HCT116 (cell line): ENCODE data around the gene CADPS2. TPM values are rescaled to one million over a fixed set of nuclear protein-coding genes. Genes with fewer than 3 reads are reported as not detected.

Experiments
- ATAC-seq: fragments of 200-7000 bp; cut with Tn5 transposase; 2 replicates; pipeline ENCODE4 v1.9.1; 2020; ENCODE audit warnings: mild to moderate bottlenecking, moderate library complexity
- BruUV-seq: library from RNA; stranded (reverse); fragments of 400-500 nt; replicated peaks from 2 replicates; lab custom pipeline; 2021; lab: Mats Ljungman, UMichigan
- CTCF ChIA-PET: fragments of 300-600 bp; sonication (Branson Sonifier 250); formaldehyde crosslinking; loops from one replicate; lab custom pipeline; 2021; ENCODE audit warnings: antibody characterized with exemption; lab: Charles Lee
- POLR2A ChIA-PET: fragments of 300-600, 350-600 bp; sonication (Branson Sonifier 250); formaldehyde crosslinking; loops from one replicate; lab custom pipeline; 2021; ENCODE audit warnings: antibody characterized with exemption; lab: Charles Lee
- RAD21 ChIA-PET, 2 experiments: fragments of 300-600 bp; sonication (Branson Sonifier 250); formaldehyde crosslinking; loops; one replicate each; lab custom pipeline; 2023; ENCODE audit warnings: low total read pairs in 2 of 2; ENCODE audit not compliant: uncharacterized antibody in 2 of 2, unreplicated experiment in 2 of 2, low non-redundant PET in 1 of 2; lab: Charles Lee
- DNase-seq: peaks from one replicate; pipeline ENCODE4 v3.0.0-alpha.2; 2010; ENCODE audit warnings: low read depth, low spot score
- H2AFZ ChIP-seq: fragments of 200-600 bp; shearing (Covaris generic), sonication (generic); 2 replicates; pipeline ENCODE4 v1.6.1; 2017; ENCODE audit warnings: low read depth, mixed run types, mixed read lengths, antibody characterized with exemption, low read length; ENCODE audit not compliant: poor library complexity, severe bottlenecking
- H3K27ac ChIP-seq: 2 replicates; pipeline ENCODE4 v1.5.1; 2012; ENCODE audit warnings: low read depth, low read length
- H3K27me3 ChIP-seq: fragments of 200-600 bp; sonication (generic); 2 replicates; pipeline ENCODE4 v1.6.1; 2016; ENCODE audit warnings: mixed run types, low read length, mixed read lengths; ENCODE audit not compliant: insufficient read depth
- H3K36me3 ChIP-seq, 2 experiments: fragments of 200-500 bp in 1 of 2; fragments of 200-600 bp in 1 of 2; sonication (Bioruptor generic) in 1 of 2; sonication (generic) in 1 of 2; 2 replicates each; pipeline versions ENCODE4 v1.5.1 to v1.6.1; 2014 to 2016; ENCODE audit warnings: low read length in 2 of 2, inconsistent platforms in 1 of 2, mixed read lengths in 1 of 2, mixed run types in 1 of 2; ENCODE audit not compliant: insufficient read depth in 2 of 2, control insufficient read depth in 1 of 2
- H3K4me1 ChIP-seq, 2 experiments: fragments of 200-600 bp in 1 of 2; sonication (generic) in 1 of 2; 2 replicates each; pipeline versions ENCODE4 v1.5.1 to v1.6.1; 2012 to 2017; ENCODE audit warnings: low read length in 2 of 2, inconsistent platforms in 1 of 2, mild to moderate bottlenecking in 1 of 2, mixed read lengths in 1 of 2, mixed run types in 1 of 2, moderate library complexity in 1 of 2; ENCODE audit not compliant: insufficient read depth in 2 of 2, control insufficient read depth in 1 of 2
- H3K4me2 ChIP-seq: fragments of 200-600 bp; sonication (generic); 2 replicates; pipeline ENCODE4 v1.6.1; 2017; ENCODE audit warnings: mixed run types, low read length, mixed read lengths
- H3K4me3 ChIP-seq, 2 experiments: fragments of 200-600 bp in 1 of 2; sonication (generic) in 1 of 2; replicated peaks in 1 of 2; 2 replicates each; pipeline ENCODE4 v1.5.1; 2011 to 2016; ENCODE audit warnings: low read length in 2 of 2, control low read depth in 1 of 2, low read depth in 1 of 2, mild to moderate bottlenecking in 1 of 2, mixed read lengths in 1 of 2, mixed run types in 1 of 2
- H3K79me2 ChIP-seq: fragments of 200-600 bp; sonication (generic); 2 replicates; pipeline ENCODE4 v1.6.1; 2017; ENCODE audit warnings: mild to moderate bottlenecking, mixed run types, low read length, moderate library complexity, mixed read lengths; ENCODE audit not compliant: insufficient read depth
- H3K9ac ChIP-seq: fragments of 200-600 bp; sonication (generic); 2 replicates; pipeline ENCODE4 v1.6.1; 2016; ENCODE audit warnings: low read length, mixed read lengths
- H3K9me2 ChIP-seq: fragments of 200-600 bp; sonication (generic), shearing (Covaris generic); 2 replicates; pipeline ENCODE4 v1.6.1; 2017; ENCODE audit warnings: mixed run types, mild to moderate bottlenecking, moderate library complexity; ENCODE audit not compliant: insufficient read depth
- H3K9me3 ChIP-seq, 2 experiments: fragments of 200-500 bp in 1 of 2; fragments of 200-600 bp in 1 of 2; sonication (Bioruptor generic) in 1 of 2; sonication (generic) in 1 of 2; 2 replicates each; pipeline ENCODE4 v1.6.1; 2014 to 2017; ENCODE audit warnings: low read length in 2 of 2, mixed read lengths in 2 of 2, inconsistent platforms in 1 of 2, low read depth in 1 of 2, mild to moderate bottlenecking in 1 of 2, mixed run types in 1 of 2, moderate library complexity in 1 of 2; ENCODE audit not compliant: control insufficient read depth in 1 of 2, insufficient read depth in 1 of 2
- H4K20me1 ChIP-seq: fragments of 200-600 bp; sonication (generic), shearing (Covaris generic); 2 replicates; pipeline ENCODE4 v1.6.1; 2017; ENCODE audit warnings: mixed run types, mild to moderate bottlenecking, moderate library complexity; ENCODE audit not compliant: insufficient read depth
- ATF3 ChIP-seq: IDR thresholded peaks from 2 replicates; pipeline ENCODE4 v1.6.1; 2012
- CBX3 ChIP-seq: IDR thresholded peaks from 2 replicates; pipeline ENCODE4 v1.6.1; 2012; ENCODE audit warnings: low read depth
- CEBPB ChIP-seq: IDR thresholded peaks from 2 replicates; pipeline ENCODE4 v1.6.1; 2012; ENCODE audit warnings: low read depth
- EGR1 ChIP-seq: IDR thresholded peaks from 2 replicates; pipeline ENCODE4 v1.6.1; 2012; ENCODE audit warnings: low read depth
- EZH2phosphoT487 ChIP-seq: fragments of 200-600 bp; IDR thresholded peaks from 2 replicates; pipeline ENCODE4 v1.6.1; 2018; ENCODE audit warnings: antibody characterized with exemption, borderline replicate concordance
- FOSL1 ChIP-seq: IDR thresholded peaks from 2 replicates; pipeline ENCODE4 v1.6.1; 2012; ENCODE audit warnings: low read depth
- MAX ChIP-seq: IDR thresholded peaks from 2 replicates; pipeline ENCODE4 v1.6.1; 2012
- POLR2A ChIP-seq: IDR thresholded peaks from 2 replicates; pipeline ENCODE4 v1.7.0; 2011; ENCODE audit warnings: borderline replicate concordance; ENCODE audit not compliant: insufficient read depth, insufficient read length; ENCODE audit errors: extremely low read depth
- POLR2AphosphoS5 ChIP-seq: IDR thresholded peaks from 2 replicates; pipeline ENCODE4 v1.6.1; 2011; ENCODE audit warnings: mild to moderate bottlenecking, low read depth, low read length, moderate library complexity
- SIN3A ChIP-seq: IDR thresholded peaks from 2 replicates; pipeline ENCODE4 v1.6.1; 2012; ENCODE audit warnings: low read depth
- SRF ChIP-seq: IDR thresholded peaks from 2 replicates; pipeline ENCODE4 v1.6.1; 2012; ENCODE audit warnings: low read depth
- TCF7L2 ChIP-seq: IDR thresholded peaks from 2 replicates; pipeline ENCODE4 v1.7.0; 2011; ENCODE audit warnings: borderline replicate concordance, inconsistent platforms; ENCODE audit not compliant: insufficient read depth, insufficient read length; ENCODE audit errors: extremely low read depth
- ZBTB33 ChIP-seq: IDR thresholded peaks from 2 replicates; pipeline ENCODE4 v1.6.1; 2011; ENCODE audit warnings: mild to moderate bottlenecking, low read length, moderate library complexity; ENCODE audit not compliant: insufficient replicate concordance; ENCODE audit errors: extremely low read depth
- ZFX ChIP-seq: fragments of 450-650 bp; IDR thresholded peaks from 2 replicates; pipeline ENCODE4 v1.6.1; 2017
- ZNF274 ChIP-seq: fragments of 200-500 bp; sonication (Bioruptor generic); IDR thresholded peaks from 2 replicates; pipeline ENCODE4 v1.6.1; 2014; ENCODE audit warnings: mild to moderate bottlenecking, low read depth, low read length, inconsistent platforms
- intact Hi-C: fragments of 100-400 bp; cut with micrococcal nuclease; formaldehyde crosslinking; loops from 2 replicates; pipeline ENCODE4 v1.10.0; 2022
- total RNA-seq: library from RNA; stranded (reverse); gene quantifications from one replicate; pipeline ENCODE4 v1.2.1, GENCODE V29; 2021; ENCODE audit not compliant: unreplicated experiment

Gene CADPS2
- total RNA-seq, 1 experiment from 2014 or later = 7.5 TPM

GRCh38 chr7:122699017-122699416 lies 187.2 kb downstream of the CADPS2 start, which contains the start of gene RNF133:
TSS of gene RNF133 (minus strand) at chr7:122699117. CDS start at chr7:122698918, 199 bp downstream.
- RAD21 ChIA-PET = no interaction called here
- ATAC-seq = no peak
- no peaks in the 10 kb centered on the region for H4K20me1 ChIP-seq

GRCh38 chr7:122695816-122696215 lies 190.4 kb downstream of the CADPS2 start:
- BruUV-seq = no TSS peak
- Histone ChIP-seq H3K4me3 (no peak overlapping the region), H3K4me1 (no peaks in the 10 kb centered on the region), H3K9me3 (peaks cover 0 to 2% of the 10 kb centered on the region in 2 experiments; a peak in 1 of 4 replicates), H3K36me3 (no peaks in the 10 kb centered on the region), H3K79me2 (no peaks in the 10 kb centered on the region), H3K4me2 (no peak overlapping the region), H3K27ac (no peak overlapping the region), H3K9me2 (no peaks in the 10 kb centered on the region), H4K20me1 (no peaks in the 10 kb centered on the region), H2AFZ (no peak overlapping the region), H3K27me3 (no peaks in the 10 kb centered on the region), H3K9ac (no peak overlapping the region)
- intact Hi-C loops = no loop called here
- RAD21 ChIA-PET = no interaction called here
- POLR2A ChIA-PET = no interaction called here
- DNase-seq = no peak
- CTCF ChIA-PET = no interaction called here
- no peak for ATAC-seq
- TF ChIP-seq ATF3 = no peak
- no peak for TF ChIP-seq EZH2phosphoT487
- no peak for TF ChIP-seq FOSL1
- no peak for TF ChIP-seq ZNF274
- TF ChIP-seq ZFX = no peak
- TF ChIP-seq MAX = no peak
- TF ChIP-seq SIN3A = no peak
- no peak for TF ChIP-seq EGR1
- no peak for TF ChIP-seq CBX3
- TF ChIP-seq POLR2A = no peak
- TF ChIP-seq TCF7L2 = no peak
- TF ChIP-seq POLR2AphosphoS5 = no peak
- TF ChIP-seq SRF = no peak
- TF ChIP-seq CEBPB = no peak

More at GRCh38 chr7:122699017-122699416, 187.2 kb downstream of the CADPS2 start, which contains the start of gene RNF133:
- Histone ChIP-seq H3K4me3 (no peak within 1 kb of the TSS), H3K27me3 (no peaks in the 10 kb centered on the region), H2AFZ (no peak within 1 kb of the TSS), H3K9me2 (no peaks in the 10 kb centered on the region), H3K9me3 (no peaks in the 10 kb centered on the region), H3K4me1 (no peaks in the 10 kb centered on the region), H3K36me3 (no peaks in the 10 kb centered on the region), H3K4me2 (no peak within 1 kb of the TSS), H3K27ac (no peak within 1 kb of the TSS), H3K79me2 (no peaks in the 10 kb centered on the region), H3K9ac (no peak within 1 kb of the TSS)
- POLR2A ChIA-PET = no interaction called here
- DNase-seq = no peak
- CTCF ChIA-PET = no interaction called here
- BruUV-seq = no TSS peak
- TF ChIP-seq ZBTB33 = no peak
- intact Hi-C loops = no loop called here
